HG03196 (cell line): Measurements from ENCODE around the gene CRIP1.

Experiments used
- ATAC-seq: cut with Tn5 transposase; IDR thresholded peaks from one replicate; pipeline ENCODE4 v1.9.1; 2021; ENCODE audit not compliant: unreplicated experiment

CRIP1 gene, protein sequence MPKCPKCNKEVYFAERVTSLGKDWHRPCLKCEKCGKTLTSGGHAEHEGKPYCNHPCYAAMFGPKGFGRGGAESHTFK

DNA sequence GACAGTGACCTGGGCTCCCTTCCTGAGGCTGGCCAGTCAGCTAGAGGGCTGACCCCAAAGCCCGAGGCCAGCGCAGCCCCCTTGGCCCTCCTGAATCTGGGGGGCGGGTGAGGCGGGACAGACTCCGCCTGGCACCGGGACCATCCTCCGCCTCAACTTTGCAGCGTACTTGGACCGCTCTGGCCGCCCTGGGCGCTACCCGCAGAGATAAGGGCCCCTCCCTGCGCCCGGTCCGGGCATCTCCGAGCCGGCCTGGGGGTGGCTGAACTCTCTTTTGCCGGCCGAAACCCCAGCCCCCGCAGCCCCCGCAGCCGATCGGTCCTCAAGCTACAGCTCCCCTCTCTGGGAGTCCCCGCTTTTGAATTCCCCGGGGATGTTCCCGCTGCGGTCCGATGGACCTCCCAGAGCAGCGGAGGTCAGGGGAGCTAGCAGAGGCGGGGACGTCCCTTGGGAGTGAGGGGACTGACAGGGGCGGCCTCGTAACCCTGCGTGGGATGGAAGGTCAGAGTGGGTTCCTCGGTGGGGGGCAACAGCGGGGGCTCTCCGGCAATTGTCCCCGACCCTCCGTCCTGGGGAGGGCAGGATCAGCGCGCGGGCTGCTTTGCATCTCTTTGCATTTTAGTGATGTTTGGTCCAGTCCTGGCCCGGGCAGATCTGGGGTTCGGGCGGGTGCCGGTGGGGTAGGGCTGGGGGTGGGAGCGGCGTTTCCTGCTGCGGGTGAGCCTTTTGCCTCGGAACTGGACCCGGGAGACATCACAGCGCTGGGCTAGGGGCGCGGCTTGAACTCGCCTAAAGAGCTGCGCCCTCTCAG is at the start of gene CRIP1:
CRIP1 (plus strand) TSS at position 724 of the 811 bp plus-strand sequence. CDS start 374 bp downstream, outside the sequence.
- ATAC-seq: no peak

DNA sequence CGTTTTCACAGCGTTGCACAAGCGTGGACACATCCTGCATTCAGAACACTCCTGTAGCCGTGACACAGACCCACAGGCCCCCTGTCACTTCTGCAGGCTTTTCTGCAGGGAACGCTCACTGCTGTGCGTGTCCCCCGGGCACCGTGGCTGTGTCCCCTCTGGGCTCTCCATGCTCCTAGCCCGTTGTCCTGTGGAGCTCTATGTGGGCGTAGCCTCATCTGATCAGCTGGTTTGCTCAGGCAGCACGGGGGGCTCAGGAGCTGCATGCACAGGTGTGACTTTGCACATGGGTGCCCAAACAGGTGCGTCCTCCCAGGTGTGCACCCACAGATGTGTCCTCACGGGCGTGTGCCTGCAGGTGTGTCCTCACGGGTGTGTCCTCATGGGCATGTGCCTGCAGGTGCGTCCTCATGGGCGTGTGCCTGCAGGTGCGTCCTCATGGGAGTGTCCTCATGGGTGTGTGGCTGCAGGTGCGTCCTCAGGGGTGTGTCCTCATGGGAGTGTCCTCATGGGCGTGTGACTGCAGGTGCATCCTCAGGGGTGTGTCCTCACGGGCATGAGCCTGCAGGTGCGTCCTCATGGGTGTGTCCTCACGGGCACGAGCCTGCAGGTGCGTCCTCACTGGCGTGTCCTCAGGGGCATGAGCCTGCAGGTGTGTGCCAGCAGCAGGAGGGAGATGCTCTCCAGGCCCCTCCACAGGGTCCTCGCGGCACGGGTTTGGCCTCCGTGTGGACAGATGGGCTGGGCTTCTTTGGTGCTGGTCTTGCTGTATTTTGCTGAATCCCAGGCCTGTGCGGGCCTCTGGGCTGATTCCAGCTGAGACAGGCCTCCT is 49.6 kb upstream of the CRIP1 start:
- ATAC-seq: no peak

DNA sequence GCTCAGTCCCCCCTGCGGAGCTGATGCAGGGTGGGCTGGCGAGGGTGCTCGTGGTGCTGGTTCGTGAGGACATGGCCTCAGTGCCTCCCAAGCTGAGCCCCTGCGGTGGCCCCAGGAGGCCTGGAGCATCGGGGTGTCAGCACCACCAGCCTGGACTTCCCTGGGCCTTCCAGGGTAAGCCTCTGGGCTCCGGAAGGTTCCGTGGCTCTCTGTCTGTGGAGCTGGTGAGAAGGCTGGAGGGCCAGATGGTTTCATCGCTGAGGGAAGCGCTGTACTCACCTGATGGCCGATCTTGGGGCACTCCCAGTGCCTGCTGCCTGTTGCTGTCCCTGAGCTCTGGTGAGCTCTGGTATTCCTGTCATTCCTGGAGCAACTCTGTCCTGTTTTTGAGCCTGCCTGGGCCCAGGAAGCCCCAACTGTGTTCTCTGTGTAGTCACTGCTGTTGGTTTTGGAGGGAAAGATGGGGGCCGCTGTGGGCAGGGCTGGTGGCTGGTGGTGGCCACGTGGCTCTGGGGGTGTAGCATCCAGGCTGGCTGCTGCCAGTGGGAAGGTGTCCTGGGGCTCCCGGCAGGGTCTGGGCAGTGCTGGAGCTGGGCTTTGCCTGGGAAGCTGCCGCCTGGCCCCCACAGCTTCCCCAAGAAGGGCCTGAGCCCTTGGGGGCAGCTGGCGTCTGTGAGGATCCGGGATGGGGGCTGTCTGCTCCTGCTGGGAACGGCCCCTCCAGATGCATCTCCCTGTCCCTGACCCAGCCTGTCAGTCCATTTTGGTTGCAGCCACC is 48.8 kb upstream of the CRIP1 start:
- ATAC-seq: no peak

DNA sequence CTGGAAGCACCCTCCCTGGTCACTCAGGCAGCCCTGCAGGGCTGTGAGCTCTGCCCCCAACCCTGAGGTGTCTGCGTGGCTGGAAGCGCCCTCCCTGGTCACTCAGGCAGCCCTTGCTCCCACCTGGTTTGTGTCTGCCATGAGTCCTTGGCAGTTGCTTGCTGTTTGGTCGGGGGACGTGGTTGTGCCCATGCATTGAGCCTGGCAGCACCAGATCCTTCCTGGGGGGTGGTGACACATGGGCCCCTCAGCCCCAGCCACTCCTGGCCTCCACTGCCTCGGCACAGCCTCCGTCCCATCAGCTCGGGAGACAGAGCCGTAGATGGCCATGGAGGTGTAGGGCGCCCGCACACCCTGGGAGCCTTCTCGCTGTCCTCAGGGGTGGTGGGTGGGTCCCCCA is 47.5 kb upstream of the CRIP1 start:
- ATAC-seq: no peak

DNA sequence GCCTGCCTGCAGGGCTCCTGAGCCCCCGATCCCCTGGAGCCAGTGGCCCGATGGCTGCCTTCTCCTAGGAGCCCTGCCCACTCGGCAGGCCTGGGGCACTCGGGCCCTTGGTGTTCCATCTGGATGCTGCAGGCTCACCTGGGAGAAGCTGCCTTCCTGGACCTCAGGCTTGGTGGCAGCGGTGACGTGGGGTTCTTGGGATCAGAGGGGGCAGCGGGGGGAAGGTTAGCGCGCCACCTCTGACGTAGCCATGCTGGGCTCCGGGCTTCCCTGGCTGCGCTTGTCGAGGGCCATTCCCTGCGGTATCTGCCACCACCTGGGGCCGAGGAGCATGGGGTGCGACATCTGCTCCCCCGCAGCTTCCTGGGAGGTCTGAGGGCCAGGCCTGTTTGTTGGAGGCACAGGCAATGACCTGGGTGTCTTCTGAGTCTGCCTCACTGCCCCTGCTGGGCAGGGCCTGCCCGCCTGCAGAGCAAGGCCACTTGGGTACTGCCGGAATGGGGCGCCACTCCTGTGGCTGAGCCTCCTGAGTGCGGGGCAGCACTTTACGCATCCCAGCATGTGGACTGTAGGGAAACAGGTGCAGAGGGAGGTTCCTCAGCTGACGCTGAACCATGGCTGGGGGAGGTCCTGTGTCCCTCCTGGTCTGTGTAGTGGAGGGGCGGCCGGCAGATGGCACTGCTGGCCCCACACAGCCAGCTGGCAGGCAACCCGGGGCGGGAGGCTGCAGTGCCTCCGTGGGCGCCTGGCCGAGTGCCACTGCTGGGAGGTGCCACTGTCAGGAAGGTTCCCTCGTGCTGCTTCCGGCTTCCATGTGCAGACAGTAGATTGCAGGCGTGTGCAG is 46.8 kb upstream of the CRIP1 start:
- no peak for ATAC-seq

DNA sequence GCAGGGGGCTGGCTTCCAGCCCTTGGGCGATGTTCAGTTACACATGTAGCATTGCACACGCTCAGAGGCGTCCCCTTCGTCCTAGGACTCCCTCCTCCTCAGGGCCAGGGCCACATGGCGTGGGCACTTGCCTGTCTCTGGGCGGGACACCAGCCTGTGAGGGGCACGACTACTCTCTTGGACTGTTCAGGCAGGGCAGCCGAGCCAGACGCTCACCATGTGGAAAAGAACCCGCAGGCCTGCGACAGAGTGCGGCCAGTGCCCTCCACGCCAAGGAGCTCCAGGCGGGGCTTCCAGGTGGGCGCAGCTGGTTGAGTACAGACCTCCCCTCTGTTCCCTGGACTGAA is 46.2 kb upstream of the CRIP1 start:
- no peak for ATAC-seq

DNA sequence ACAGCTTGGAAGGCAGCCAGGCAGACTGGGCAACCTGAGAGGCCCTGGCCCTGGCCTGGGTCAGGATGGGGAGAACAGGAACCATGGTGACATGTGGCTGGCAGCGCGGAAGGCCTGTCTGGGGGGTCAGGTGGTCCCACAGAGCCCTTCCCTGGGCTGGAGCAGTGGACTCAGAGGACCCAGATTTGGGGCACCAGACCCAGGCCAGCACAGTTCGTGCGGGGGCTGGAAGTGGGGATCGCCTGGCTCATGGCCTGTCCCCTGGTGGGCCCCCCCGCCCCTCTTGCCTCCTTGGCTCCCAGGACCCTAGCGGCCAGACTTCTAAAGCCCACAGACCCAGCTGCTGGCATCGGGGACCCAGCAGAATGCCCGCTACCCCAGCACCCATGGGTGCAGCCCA is 45.7 kb upstream of the CRIP1 start:
- ATAC-seq: no peak

DNA sequence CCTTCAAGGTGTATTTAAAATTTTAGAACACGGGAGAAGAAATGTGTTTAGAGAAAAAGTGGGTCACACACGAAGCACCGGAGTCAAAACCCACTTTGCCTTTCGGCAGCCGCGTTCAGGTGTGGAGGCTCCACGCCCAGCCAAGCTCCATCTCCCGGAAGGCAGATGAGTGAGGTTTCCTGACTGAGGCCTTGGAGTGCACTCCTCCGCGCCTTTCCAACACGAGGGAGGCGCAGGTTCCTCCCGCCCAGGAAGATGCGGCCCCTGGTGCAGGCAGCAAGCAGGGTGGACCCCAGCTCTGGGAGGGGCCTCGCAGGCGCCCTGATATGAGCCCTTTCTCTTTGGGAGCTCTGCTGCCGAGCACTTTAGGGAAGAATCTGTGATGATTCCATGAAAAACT is 44.6 kb upstream of the CRIP1 start:
- no peak for ATAC-seq

DNA sequence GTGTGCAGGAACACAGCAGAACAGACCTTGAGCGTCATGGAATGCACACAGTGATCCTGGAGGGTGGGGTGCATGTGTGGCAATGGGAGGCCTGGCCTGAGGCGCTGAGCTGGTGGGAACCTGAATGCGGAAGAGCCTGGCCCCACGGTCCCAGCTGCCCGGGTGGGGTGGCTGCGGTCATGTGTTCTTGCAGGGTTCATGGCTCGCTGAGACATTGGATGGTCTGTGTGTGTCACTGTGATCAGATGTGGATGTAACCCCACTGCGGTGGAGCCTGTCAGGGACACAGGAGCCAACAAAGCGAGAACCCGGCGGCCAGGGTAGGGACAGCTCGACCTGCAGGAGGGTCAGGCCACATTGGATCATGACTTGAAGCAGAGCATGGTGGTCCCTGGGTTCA is 43.9 kb upstream of the CRIP1 start:
- ATAC-seq: no peak

DNA sequence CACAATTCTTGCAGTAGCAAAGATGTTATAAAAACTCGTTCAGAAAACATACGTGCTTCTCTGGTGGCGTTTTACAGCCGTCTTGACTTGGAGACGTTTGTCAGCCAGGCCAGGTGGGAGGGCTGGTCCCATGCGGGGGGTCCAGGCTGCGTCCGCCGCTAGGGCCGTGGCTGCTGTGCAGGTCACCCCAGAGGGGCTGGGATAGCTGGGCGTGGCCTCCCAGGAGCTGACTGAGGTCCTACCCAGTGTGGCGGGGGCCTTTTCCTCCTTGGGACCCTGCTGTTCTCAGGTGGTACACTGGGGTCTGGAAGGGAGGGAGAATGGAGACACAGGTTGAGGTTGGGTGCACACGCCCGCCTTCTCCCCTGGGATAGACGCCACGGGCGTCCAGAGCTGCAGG is 41.8 kb upstream of the CRIP1 start:
- ATAC-seq: no peak

DNA sequence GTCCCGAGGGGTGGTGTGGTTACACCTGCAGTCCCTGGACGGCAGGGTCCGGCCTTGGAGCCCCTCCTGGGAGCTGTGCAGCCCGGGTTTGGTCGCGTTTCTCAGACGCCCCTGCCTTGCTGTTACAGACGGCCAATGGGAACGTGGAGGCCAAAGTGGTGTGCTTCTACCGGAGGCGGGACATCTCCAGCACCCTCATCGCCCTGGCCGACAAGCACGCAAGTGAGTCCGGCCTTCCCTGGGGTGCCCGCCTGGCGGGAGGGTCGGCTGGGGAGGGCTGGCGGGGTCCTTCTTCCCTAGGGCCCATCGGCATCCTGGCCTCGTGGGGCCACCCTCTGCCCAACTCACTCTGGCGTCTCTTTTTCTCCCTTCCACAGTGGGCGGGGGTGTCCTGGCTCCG is 41.4 kb upstream of the CRIP1 start:
- ATAC-seq: no peak

DNA sequence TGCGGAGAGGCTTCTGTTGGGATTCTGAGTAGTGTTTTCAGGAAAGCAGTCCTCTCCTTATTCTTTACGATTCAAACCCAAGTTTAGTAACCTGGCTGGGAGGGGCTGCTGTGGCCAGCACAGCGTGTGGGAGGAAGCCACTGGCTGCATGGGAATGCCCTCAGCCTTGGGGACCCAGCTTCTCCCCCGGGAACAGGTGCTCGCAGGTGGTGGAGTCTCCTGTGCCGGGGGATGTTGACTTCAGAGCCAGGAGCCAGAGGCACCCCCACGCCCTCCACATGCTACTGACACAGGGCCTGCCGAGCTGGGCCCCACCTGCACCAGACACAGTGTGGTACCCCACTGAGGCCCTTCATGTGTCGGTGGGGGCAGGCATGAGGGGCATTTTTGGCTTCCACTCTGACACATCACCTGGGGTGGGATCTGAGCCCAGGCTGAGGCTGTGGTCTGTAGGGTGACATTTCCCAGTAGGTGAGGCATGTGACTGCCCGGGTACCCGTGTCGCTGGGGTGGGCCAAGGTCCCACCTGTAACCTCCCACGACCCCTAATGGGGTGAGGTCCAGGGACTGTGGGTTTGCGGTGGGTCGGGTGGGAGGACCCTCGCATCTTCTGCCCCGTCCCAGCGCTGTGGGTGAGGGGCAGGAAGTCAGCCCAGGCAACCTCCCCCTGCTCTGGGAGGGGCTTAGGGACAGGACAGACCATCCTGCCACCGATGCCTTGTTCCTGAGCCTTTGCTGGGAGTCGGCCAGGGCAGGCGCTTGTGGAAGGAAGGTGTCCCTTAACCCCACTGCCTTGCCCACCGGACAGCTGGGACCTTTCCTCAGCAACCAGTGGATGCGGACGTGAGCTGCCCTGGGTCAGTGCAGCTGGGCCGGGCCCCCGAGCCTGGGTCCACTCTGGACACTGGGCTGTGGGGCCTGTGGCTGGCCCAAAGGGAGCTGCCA is 40.5 kb upstream of the CRIP1 start:
- ATAC-seq: no peak

DNA sequence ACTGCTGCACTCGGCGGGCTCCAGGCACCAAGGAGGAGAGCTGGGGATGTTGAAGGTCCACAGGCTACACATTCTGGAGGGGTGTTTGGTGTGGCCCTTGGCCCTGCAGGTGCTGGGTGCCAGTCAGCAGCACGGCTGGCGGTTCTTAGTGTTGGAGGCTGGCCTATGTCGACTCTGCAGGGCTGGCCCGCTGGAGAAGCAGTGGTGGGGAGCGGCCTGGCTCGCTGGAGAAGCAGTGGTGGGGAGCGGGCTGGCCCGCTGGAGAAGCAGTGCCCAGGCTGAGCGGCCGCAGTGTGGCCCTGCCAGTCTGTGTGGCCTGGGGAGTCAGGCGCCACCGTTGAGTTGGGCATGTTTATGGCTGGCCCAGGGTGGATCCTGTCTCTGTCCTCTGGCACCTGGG is 39.7 kb upstream of the CRIP1 start:
- ATAC-seq: no peak

DNA sequence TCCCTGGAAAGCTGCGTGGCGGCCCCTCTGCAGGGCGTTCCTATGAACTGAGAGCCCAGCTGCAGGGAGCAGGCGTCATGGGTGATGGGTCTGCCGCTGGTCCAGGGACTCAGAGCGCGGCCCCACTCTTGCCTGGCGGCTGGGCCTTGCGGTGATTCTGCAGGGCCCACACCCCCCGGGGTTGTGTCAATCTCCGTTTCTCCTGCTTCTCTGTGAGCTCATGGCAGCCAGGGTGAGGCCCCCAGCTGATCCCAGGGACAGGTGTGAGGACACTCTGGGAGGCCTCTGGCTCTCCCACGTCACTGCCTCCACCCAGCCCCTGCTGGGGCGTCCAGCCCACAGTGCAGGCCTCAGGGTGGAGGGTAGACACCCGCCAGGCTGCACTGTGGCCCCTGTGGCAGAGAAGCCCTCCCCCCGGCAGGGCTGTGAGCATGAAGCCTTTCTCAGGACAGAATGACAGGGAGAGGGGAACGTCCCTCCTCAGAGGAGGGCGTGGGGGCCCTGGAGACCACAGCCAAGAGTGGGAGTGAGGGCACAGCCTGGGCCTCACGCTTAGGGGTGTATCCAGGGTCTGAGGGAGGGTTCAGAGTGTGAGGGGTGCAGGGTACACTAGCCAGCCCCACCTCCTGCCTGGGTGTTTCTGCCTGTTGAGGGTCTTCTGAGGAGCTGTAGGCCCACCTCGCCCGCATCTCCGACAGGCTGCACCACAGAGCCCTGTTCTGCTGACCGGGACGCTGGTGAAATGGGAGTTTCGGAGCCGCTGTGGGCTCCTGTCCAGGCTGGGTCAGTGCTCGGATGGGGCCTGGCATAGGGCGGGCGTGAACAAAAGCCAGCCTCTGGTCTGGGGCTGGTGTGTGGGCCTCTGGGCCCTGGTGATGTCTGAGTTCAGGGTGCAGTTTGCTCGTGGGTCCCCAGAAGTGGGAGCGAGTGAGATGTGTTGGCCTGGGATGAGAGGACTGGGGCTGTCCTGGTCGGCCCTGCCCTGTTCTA is 38.7 kb upstream of the CRIP1 start:
- no peak for ATAC-seq

DNA sequence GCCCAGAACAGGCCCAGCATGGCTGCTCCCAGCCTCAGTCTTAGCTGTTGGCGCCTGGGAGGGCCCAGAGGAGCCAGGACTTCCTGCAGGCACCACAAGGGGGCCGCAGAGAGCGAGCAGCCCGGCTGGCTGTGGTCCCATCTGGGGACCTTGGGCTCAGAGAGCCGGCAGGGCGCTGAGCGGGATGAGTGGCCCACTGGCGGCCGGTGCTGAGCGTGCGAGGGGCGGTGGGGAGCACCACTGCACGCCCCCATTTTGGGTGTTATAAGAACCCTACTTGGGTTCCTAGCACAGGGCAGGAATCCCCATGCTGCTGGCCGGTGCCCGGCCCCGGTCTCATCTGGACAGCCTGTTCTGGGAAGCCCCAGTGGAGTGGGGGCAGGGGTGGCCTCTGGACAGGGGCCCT is 38.0 kb upstream of the CRIP1 start:
- no peak for ATAC-seq

DNA sequence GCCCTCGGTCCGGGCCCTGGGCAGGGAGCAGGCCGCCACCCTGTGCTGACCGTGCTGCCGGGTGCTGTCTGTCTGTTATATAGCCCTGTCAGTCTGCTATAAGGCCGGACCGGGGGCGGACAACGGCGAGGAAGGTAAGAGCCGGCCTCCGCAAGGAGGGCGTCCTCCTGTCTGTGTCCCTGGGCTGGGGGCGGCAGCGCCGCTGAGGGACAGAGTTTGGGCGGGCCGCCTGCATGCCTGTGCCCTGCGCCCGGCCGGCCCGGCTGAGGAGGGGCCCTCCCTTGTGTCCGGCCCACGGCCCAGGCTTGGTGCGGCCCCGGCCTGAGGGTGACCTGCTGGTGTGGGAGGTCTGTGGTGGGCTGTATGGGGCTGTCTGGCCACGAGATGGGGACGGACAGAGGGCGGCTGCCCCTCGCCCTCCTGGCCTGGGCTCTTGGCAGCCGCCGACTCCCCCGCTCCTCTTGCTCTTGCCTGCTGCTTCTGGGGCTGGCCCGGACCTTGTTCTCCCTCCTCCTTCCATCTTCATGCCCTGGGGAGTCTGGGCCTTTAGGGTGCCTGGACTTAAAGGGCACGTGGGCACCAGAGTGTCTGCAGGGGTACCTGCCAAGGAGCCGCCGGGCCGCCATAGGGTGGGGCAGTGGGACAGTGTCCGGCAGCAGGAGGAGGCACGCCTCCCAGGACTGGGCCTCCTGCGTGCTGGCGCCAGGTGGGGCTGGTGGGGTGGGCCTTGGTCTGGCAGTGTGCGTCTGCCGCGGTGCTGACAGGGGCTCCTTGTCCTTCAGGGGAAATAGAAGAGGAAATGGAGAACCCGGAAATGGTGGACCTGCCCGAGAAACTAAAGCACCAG is 37.2 kb upstream of the CRIP1 start:
- ATAC-seq: no peak

DNA sequence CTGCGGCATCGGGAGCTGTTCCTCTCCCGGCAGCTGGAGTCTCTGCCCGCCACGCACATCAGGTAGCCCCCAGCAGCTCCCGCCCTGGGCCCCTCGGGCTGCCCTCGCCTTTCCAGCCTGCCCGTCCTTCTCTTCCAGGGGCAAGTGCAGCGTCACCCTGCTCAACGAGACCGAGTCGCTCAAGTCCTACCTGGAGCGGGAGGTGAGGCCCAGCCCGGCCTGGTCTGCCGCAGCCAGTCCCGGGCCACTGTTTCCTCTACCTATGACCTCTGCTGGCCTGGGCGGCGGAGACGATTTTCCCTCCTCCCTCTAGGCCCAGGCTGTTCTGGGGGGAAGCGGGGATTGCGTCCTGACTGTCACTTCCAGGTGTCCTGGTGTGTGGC is 36.6 kb upstream of the CRIP1 start:
- ATAC-seq: no peak
